ENCODE measurements around the gene FAM89A. TPM values are rescaled to one million over a fixed set of nuclear protein-coding genes. Genes with fewer than 3 reads are reported as not detected.
"Not testable (repeated sequence)": the region's sequence is repeated elsewhere in the genome, so short reads cannot be mapped to it uniquely, and the experiment has no call there.

Gene FAM89A
- total and polyA plus RNA-seq, 2 of the 13 experiments (the other 11 are each of a cell fraction or from before 2014, with no cell fraction given): 0.35 to 0.44 TPM

GRCh38 chr1:231023150-231023549 lies 16.9 kb downstream of the FAM89A start:
- in situ Hi-C loops (cut with HindIII; ENCODE audit: extremely low pct_ligation_motif_present, low pct_unique_long_range_greater_than_20kb) (no loop called here), intact Hi-C loops (cut with micrococcal nuclease; ENCODE audit: unreplicated experiment) (no loop called here)
- Histone ChIP-seq H3K9me3 (ENCODE audit: low read length) (no peaks in the 10 kb centered on the region), H3K9ac (ENCODE audit: insufficient read depth, low read depth, low read length) (no peak overlapping the region), H2AFZ (ENCODE audit: low read length) (no peak overlapping the region), H4K20me1 (ENCODE audit: insufficient read depth, low read length) (no peaks in the 10 kb centered on the region), H3K4me2 (ENCODE audit: low read depth, low read length) (no peak overlapping the region), H3K27ac (ENCODE audit: extremely low read length, insufficient read depth, low read length) (no peak overlapping the region), H3K4me1 (ENCODE audit: insufficient read depth, low read length) (0 out of 2 replicates have a peak, but pooled peaks cover 6% of the 10 kb centered on the region), H3K79me2 (ENCODE audit: insufficient read depth, low read length) (no peaks in the 10 kb centered on the region), H3K27me3 (ENCODE audit: control insufficient read depth in 1 of 2, insufficient read depth in 2 of 2, low read length in 2 of 2) (peaks cover 0 to 8% of the 10 kb centered on the region in 2 experiments; a peak in 1 of 5 replicates), H3K36me3 (replicated peaks in 1 of 2; ENCODE audit: control insufficient read depth in 1 of 2, insufficient read depth in 2 of 2, low read length in 2 of 2) (no peaks in the 10 kb centered on the region), H3K4me3 (replicated peaks in 1 of 3; ENCODE audit: insufficient read depth in 1 of 3, low read depth in 2 of 3, low read length in 3 of 3) (no peak overlapping the region)
- 65% methylated on average over 8 of the region's 9 CpGs for WGBS (ENCODE audit: low lambda C conversion rate)
- DNase-seq (ENCODE audit: low spot score) (no peak), FAIRE-seq (no peak), ATAC-seq (no peak)
- TF ChIP-seq MBD4 (IDR thresholded peaks at IDR 0.05; ENCODE audit: borderline replicate concordance, low read length) (no peak), SYNCRIP (IDR thresholded peaks at IDR 0.05; ENCODE audit: insufficient read depth, low read depth, low read length) (no peak)
- ChIA-PET CTCF (ENCODE audit: low intra/inter-chr PET ratio, low total read pairs) (no interaction called here), POLR2A (no interaction called here)
- no TSS peak for BruUV-seq (replicated peaks)

GRCh38 chr1:231022543-231022942 lies 17.5 kb downstream of the FAM89A start:
- H3K36me3 ChIP-seq (replicated peaks in 1 of 2; ENCODE audit: control insufficient read depth in 1 of 2, insufficient read depth in 2 of 2, low read length in 2 of 2); H3K9me3 ChIP-seq (ENCODE audit: low read length); H3K79me2 ChIP-seq (ENCODE audit: insufficient read depth, low read length); FAIRE-seq; CTCF ChIA-PET (ENCODE audit: low intra/inter-chr PET ratio, low total read pairs); DNase-seq (ENCODE audit: low spot score); intact Hi-C loops (cut with micrococcal nuclease; ENCODE audit: unreplicated experiment); in situ Hi-C loops (cut with HindIII; ENCODE audit: extremely low pct_ligation_motif_present, low pct_unique_long_range_greater_than_20kb); H4K20me1 ChIP-seq (ENCODE audit: insufficient read depth, low read length); H3K9ac ChIP-seq (ENCODE audit: insufficient read depth, low read depth, low read length); ATAC-seq; H3K27ac ChIP-seq (ENCODE audit: extremely low read length, insufficient read depth, low read length); BruUV-seq (replicated peaks); H3K4me3 ChIP-seq (replicated peaks in 1 of 3; ENCODE audit: insufficient read depth in 1 of 3, low read depth in 2 of 3, low read length in 3 of 3); H3K27me3 ChIP-seq (ENCODE audit: control insufficient read depth in 1 of 2, insufficient read depth in 2 of 2, low read length in 2 of 2); H3K4me2 ChIP-seq (ENCODE audit: low read depth, low read length); H3K4me1 ChIP-seq (ENCODE audit: insufficient read depth, low read length); H2AFZ ChIP-seq (ENCODE audit: low read length); POLR2A ChIA-PET: not testable (repeated sequence)
- WGBS (ENCODE audit: low lambda C conversion rate): 43% methylated on average over 7 of the region's 7 CpGs

Measured in HepG2 (cell line).